ENCODE measurements around the gene SERTAD3.

DNA sequence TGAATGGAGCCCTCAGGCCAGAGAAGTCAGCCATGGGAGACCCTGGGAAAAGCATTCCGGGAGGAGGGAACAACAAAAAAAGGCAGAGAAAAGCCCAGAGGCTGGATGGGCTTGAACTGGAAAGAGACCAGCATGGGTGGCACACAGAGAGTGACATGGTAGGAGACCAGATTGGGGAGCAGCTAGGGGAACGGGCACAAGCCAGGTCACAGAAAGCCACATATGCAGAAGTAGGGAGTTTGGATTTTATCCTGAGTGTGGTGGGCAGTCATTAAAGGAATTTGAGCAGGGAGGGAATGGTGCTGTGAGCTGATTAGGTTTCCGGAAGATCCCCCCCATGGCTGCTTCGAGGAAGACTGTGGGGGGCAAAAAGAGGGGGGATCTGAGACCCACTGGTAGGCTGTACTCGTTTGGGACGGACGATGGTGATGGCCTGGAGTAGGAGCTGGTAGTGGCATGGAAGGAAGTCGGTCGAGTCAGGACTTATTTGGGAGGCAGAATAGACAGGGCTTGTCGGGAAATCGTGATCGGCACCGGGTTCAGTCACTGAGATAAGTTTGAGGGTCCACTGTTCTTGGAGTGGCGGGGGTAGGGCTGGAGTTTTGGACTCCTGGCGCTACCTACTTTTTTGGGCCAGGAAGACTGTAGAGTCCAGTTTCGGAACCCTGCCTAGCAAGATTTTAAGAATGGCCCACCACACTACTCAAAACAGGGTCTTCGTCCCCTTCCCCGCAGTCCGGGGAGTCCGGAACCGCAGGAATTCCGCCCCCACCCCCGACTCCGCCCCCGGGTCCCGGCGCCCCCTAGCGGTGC is 19.3 kb downstream of the SERTAD3 start:
- TF ChIP-seq CTCF (optimal IDR thresholded peaks at IDR 0.05 in 1 of 3, IDR thresholded peaks at IDR 0.05 in 1 of 3, conservative IDR thresholded peaks at IDR 0.05 in 1 of 3; ENCODE audit: extremely low read depth in 1 of 3, insufficient read depth in 2 of 3, low read length in 3 of 3) (no peak), EZH2 (IDR thresholded peaks at IDR 0.05; ENCODE audit: low read length) (no peak)
